HG03095 (cell line): Measurements from ENCODE around the gene HECW1.

Source experiments
- ATAC-seq: cut with Tn5 transposase; IDR thresholded peaks from one replicate; pipeline ENCODE4 v1.9.1; 2021; ENCODE audit warnings: moderate library complexity; ENCODE audit not compliant: unreplicated experiment

HECW1 gene

GRCh38 chr7:43142703-43143102 is 30.3 kb downstream of the HECW1 start:
- no peak for ATAC-seq

GRCh38 chr7:43143918-43144589 is 31.6 kb downstream of the HECW1 start:
- no peak for ATAC-seq

GRCh38 chr7:43148161-43148731 is 35.8 kb downstream of the HECW1 start:
- no peak for ATAC-seq

DNA sequence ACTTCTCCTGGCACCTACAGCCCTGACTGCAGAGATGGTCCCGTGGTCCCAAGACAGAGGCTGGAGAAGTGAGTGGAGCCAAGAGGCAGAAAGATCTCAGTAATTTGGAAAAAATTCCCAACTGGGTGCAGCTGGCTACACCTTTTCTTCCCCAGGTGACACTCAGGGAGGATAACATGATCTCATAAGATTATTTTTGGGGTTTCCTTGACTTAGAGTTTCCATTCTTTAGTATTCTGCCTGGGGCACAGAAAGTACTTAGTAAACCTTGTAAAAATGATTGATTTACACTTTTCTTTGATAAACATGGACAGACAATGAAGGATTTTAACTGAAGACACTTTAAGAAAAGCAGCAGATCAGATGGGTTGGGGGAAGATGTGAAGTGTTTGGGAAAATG is 38.6 kb downstream of the HECW1 start:
- ATAC-seq = no peak

- ATAC-seq = no peak
These were observed 40.2 kb downstream of the HECW1 start for GRCh38 chr7:43152696-43153095.

GRCh38 chr7:43155636-43156035 is 43.2 kb downstream of the HECW1 start:
- ATAC-seq = no peak

- ATAC-seq = no peak
These were observed 51.4 kb downstream of the HECW1 start for GRCh38 chr7:43163885-43164284.

GRCh38 chr7:43164757-43165156 is 52.3 kb downstream of the HECW1 start:
- peak; percentile 88 for ATAC-seq

GRCh38 chr7:43166686-43167085 is 54.2 kb downstream of the HECW1 start:
- no peak for ATAC-seq

DNA sequence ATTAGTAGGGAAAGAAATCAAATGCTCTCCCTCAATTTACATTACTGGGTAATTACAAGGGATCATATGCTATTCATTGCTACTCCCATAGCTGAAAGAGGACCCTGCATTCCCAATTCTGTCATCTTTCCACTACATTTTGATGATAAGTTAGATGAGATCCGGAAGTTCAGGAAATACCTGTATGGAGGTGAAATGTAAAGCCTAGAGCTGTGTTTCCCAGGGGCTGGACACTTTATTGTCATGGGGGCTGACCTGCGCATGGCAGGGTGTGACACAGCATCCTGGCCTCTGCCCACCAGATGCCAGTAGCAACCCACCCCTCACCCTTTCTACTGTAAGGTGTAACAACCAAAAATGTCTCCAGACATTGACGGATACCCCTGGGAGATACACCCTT is 56.6 kb downstream of the HECW1 start:
- ATAC-seq = no peak

- no peak for ATAC-seq
These were observed 58.1 kb downstream of the HECW1 start for GRCh38 chr7:43170571-43170970.

GRCh38 chr7:43175570-43176200 is 63.2 kb downstream of the HECW1 start:
- ATAC-seq = no peak

GRCh38 chr7:43179393-43179792 is 66.9 kb downstream of the HECW1 start:
- no peak for ATAC-seq

- ATAC-seq = no peak
These were observed 80.5 kb downstream of the HECW1 start for GRCh38 chr7:43192806-43193460.

GRCh38 chr7:43193893-43194292 is 81.4 kb downstream of the HECW1 start:
- ATAC-seq = no peak

DNA sequence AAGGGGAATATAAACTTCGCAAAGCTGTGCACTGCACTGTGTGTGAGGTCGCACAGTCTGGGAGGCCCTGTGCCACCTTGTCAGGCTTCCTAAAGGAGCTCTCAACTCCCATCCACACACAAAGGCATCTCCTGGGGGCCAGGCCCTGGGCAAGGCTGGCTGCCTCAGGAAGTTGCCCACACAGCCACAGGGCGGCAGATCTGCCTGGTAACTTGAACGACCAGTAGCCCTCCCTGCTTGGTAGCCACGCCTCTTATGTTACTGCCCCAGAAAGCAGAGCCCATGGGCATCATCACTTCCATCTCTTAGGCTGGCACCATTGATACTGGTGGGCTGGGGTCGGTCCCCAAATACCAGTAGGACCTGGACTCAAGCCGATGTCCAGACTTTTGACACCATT is 82.8 kb downstream of the HECW1 start:
- no peak for ATAC-seq

- ATAC-seq = no peak
These were observed 83.3 kb downstream of the HECW1 start for GRCh38 chr7:43195768-43196167.

DNA sequence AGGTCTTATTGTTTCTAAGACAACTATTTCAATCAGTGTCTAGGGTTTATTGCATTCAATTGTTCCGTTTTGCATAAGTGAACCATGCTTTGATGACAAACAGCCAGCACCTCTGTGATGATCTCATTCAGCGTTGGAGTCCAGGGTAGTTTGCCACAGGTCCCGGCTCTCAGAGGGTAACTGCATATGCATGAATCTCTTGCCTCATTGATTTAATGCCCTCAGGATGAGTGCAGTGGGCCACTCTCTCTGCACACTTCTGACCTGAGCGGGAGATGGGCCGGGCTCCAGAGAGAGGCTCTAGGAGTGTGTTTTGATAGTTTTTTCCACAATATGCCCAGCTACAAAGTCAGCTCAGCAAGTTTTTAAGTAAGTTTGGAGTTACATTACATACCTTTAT is 83.9 kb downstream of the HECW1 start:
- ATAC-seq = no peak

DNA sequence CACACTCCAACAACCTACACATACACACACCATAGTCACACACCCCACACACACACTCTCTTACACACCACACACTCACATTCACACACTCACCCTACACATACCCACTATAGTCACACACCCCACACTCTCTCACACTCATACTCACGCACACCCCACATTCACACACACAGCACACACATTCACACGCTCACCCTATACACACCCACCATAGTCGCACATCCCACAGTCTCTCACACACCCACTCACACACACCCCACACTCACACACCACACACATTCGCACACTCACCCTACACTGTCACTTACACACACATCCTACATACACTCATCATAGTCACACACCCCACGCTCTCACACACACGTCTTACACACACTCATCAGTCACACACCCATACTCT is 85.6 kb downstream of the HECW1 start:
- ATAC-seq = no peak

DNA sequence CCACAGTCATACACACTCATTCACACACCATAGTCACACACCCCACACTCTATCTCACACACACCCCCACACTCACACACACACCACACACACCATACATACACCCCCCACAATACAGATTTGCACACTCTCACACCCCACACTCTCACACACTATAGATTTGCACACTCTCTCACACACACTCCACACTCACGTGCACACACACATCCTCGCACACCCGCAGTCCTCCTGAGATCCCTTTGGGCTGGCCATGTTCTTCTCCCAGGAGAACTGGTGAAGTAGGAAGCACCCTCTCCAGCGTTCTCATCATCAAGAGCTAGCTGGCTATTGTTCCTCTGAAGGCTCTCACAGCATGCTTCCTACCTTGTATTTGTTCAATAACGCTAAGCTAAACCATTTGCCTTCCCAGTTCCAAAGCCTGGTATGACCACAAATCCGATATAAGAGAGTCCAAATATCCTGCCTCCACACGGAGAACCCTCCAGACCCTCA is 86.2 kb downstream of the HECW1 start:
- no peak for ATAC-seq

DNA sequence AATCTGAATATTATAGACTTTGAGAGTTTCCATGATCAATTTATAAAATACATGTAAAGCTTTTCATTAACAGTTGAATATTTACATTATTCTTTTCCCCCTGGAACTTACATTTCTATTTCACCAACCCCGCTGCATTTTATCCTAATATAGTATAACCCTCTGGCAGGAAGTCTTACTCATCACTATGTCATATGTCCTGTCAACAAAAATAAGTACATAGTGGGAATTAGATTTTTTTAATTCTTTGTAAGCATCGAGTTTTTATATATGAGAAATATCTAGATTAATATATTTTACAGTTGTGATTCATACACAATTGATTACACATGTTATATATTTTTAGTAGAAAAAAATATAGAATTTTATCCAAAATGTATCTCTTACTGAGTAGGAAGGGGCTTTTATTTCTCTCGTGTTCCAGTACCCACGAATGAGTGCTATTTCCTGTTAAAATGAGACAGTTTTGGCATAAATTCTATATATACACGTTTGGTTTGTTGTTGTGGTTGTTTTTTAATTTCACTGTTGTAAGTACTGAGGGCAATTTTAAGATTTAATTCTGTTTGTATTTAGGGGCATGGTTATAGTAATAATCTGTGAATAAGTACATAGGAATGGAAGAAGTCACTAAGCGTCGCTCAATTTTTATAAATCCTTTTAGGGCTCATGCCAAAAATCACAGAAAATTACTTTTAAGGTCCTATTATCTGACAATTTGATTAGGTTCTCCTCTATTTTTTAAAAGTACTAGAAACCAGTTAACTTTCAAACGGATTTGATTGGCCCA is 87.1 kb downstream of the HECW1 start:
- no peak for ATAC-seq
